Activated CD4-positive, alpha-beta memory T cell treated with anti-CD3 and anti-CD28 coated beads, Interleukin-2, amount 10 ng/mL, durations not matched to agents 7 days and 5 days (primary cell): ENCODE results near the gene B4GALNT4. TPM values are rescaled to one million over a fixed set of nuclear protein-coding genes. Genes with fewer than 3 reads are reported as not detected.
"Not testable (repeated sequence)": the region's sequence is repeated elsewhere in the genome, so short reads cannot be mapped to it uniquely, and the experiment has no call there.

Experiments
- CTCF ChIA-PET: fragments of 350-600 bp; sonication (Branson Sonifier 250); formaldehyde crosslinking; loops from one replicate; lab custom pipeline; 2021; ENCODE audit warnings: antibody characterized with exemption, inconsistent platforms; lab: Charles Lee
- POLR2A ChIA-PET: fragments of 350-600 bp; sonication (Branson Sonifier 250); formaldehyde crosslinking; loops from one replicate; lab custom pipeline; 2021; ENCODE audit warnings: antibody characterized with exemption; lab: Charles Lee
- DNase-seq: peaks from one replicate; pipeline ENCODE4 v3.0.0-alpha.2; 2020
- H3K27ac Mint-ChIP-seq: one replicate; pipeline ENCODE4 v1.8.0; 2021; ENCODE audit warnings: mild to moderate bottlenecking, mixed read lengths
- H3K27me3 Mint-ChIP-seq: one replicate; pipeline ENCODE4 v1.8.0; 2021; ENCODE audit warnings: mixed read lengths
- H3K36me3 Mint-ChIP-seq: one replicate; pipeline ENCODE4 v1.8.0; 2021; ENCODE audit warnings: low read depth, mixed read lengths
- H3K4me1 Mint-ChIP-seq: one replicate; pipeline ENCODE4 v1.8.0; 2021; ENCODE audit warnings: mixed read lengths
- H3K4me3 Mint-ChIP-seq: one replicate; pipeline ENCODE4 v1.8.0; 2021; ENCODE audit warnings: mild to moderate bottlenecking, mixed read lengths
- H3K9me3 Mint-ChIP-seq: one replicate; pipeline ENCODE4 v1.8.0; 2021; ENCODE audit warnings: mixed read lengths
- total RNA-seq, 2 experiments: library from RNA; stranded (reverse); gene quantifications; one replicate each; pipeline ENCODE4 v1.2.3, GENCODE V29; 2021

Gene B4GALNT4
- total RNA-seq, 2 experiments from 2014 or later = 0.23 to 0.53 TPM

DNA sequence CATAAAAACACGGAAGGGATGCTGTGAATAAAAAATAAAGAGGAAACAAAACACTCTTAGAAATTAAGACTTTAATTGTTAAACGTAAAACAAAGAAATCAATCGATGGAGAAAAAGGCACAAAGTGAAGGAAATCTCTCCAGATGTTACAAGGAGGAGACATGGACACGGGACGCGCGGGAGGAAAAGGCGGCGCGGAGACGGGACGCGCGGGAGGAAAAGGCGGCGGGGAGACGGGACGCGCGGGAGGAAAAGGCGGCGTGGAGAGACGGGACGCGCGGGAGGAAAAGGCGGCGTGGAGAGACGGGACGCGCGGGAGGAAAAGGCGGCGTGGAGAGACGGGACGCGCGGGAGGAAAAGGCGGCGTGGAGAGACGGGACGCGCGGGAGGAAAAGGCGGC is 55.5 kb downstream of the B4GALNT4 start:
- H3K27ac Mint-ChIP-seq, POLR2A ChIA-PET, H3K4me1 Mint-ChIP-seq, H3K9me3 Mint-ChIP-seq, CTCF ChIA-PET, DNase-seq, H3K4me3 Mint-ChIP-seq, H3K27me3 Mint-ChIP-seq, H3K36me3 Mint-ChIP-seq: not testable (repeated sequence)

DNA sequence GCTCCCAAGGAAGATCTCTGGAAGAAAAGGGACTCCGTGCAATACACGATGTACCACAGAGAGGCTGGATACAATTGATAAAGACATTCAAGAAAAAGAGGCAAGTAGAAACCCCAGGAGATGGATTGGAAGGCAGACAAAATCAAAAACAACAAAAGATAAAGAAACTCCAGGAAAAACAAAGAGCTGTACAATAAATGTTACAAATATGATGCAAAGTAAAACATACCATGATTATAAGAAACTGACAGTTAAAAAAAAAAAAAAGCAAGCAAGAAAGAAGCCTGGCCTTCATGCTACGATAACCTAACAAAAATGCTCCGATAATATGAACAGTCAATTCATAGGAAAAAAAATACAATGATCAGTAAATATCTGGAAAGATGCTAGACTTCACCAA is 56.0 kb downstream of the B4GALNT4 start:
- ChIA-PET CTCF (no interaction called here), POLR2A (interaction anchor here (1.3 kb wide), 1 partner anchor 9 kb away, joined by 7 read pairs; no protein-coding TSS in a partner anchor)
- no peaks in the 10 kb centered on the region for H3K9me3 Mint-ChIP-seq
- H3K4me1 Mint-ChIP-seq = no peaks in the 10 kb centered on the region
- peaks cover 5% of the 10 kb centered on the region for H3K36me3 Mint-ChIP-seq
- H3K27ac Mint-ChIP-seq = no peak overlapping the region
- H3K4me3 Mint-ChIP-seq = no peak overlapping the region
- H3K27me3 Mint-ChIP-seq = no peaks in the 10 kb centered on the region
- DNase-seq = no peak

DNA sequence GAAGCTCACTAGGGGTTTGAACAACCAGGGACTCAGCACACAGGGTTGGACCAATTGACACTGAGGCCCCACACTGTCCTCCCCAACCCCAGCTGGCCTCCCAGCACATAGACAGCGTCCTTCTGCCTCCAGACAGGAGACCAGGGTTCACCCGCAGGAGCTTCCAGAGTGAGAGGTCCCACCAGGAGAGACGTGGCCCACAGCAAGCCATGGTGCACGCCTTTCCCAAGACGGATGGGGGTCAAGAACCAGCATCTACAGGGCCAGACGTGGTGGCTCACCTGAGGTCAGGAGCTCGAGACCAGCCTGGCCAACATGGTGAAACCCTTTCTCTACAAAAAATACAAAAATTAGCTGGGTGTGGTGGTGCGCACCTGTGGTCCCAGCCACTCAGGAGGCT is 57.6 kb downstream of the B4GALNT4 start:
- Mint-ChIP-seq H3K36me3 (peaks cover 5% of the 10 kb centered on the region), H3K9me3 (no peaks in the 10 kb centered on the region), H3K4me3 (no peak overlapping the region), H3K27ac (no peak overlapping the region), H3K4me1 (no peaks in the 10 kb centered on the region), H3K27me3 (no peaks in the 10 kb centered on the region)
- CTCF ChIA-PET = no interaction called here
- POLR2A ChIA-PET = interaction anchor here (1.0 to 1.9 kb wide), 3 partner anchors 10 to 21 kb away, joined by 3 to 7 read pairs (median 5); no protein-coding TSS in a partner anchor
- DNase-seq = no peak

DNA sequence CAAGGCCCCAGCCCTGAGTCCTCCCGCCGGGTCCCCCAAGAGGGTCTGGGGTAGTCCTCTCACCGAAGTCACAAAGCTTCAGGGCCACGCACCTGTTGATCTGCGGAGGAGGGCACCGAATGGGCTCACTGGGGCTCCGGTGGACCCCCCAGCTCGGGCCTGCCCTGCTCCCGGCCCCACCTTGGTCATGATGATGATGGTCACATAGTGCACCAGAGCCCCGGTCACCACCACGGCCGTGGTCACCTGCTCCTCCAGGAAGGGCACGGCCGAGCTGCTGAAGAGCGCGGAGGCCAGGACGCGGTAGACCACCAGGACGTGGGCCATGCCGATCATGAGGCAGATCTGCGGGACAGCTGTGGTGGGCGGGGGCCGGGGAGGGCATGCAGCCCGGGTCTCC is 59.0 kb downstream of the B4GALNT4 start:
- Mint-ChIP-seq H3K4me1 (no peaks in the 10 kb centered on the region), H3K4me3 (no peak overlapping the region), H3K27ac (no peak overlapping the region), H3K27me3 (no peaks in the 10 kb centered on the region), H3K9me3 (no peaks in the 10 kb centered on the region), H3K36me3 (peaks cover 9% of the 10 kb centered on the region)
- DNase-seq = no peak
- ChIA-PET POLR2A (interaction anchor here (1.9 kb wide), 1 partner anchor 12 kb away, joined by 5 read pairs; no protein-coding TSS in a partner anchor), CTCF (no interaction called here)

DNA sequence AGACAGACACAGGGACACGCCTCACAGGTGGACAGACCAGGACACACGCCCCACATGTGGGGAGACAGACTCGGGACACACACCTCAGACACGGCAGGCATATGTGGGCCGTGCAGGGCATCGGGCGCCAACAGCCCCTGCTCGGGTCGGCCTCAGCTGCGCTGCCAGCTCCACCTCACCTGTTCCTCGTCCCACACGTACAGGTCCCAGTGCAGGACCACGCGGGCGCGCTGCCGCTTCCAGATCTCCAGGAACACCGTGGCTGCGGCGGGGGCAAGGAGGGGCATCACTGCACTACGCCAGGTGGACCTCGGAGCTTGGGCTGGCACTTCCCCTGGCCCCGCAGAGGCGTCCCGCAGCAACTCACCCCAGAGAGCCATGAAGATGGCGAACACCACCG is 60.1 kb downstream of the B4GALNT4 start:
- no peak overlapping the region for H3K4me3 Mint-ChIP-seq
- H3K36me3 Mint-ChIP-seq = peaks cover 9% of the 10 kb centered on the region
- H3K9me3 Mint-ChIP-seq = no peaks in the 10 kb centered on the region
- H3K27ac Mint-ChIP-seq = no peak overlapping the region
- no peak for DNase-seq
- ChIA-PET POLR2A (no interaction called here), CTCF (no interaction called here)
- no peaks in the 10 kb centered on the region for H3K4me1 Mint-ChIP-seq
- H3K27me3 Mint-ChIP-seq = no peaks in the 10 kb centered on the region

DNA sequence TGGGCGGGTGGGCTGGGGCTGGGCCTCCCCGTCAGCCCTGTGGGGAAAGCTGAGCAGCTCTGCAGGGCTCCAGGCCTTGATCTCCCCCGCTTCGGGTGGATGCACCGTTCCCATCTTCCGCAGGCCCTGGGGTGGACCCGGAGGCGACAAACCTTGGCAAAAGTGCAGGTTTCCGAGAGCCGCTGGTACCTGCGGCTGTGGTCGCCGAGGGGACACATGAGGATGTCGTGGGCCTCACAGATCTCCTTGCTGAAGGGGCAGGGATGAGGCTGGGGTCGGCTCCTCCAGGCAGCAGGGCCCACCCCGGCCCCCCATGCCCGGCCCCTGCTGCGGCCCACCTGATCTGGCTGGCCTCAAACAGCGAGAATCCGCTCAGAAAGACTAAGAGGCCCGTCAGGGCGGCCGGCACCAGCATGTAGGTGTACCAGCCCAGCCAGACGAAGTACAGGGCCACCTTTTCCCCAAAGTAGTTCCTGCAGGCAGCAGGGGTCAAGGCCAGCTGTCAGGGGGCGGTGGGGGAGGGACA is 60.7 kb downstream of the B4GALNT4 start:
- Mint-ChIP-seq H3K9me3 (no peaks in the 10 kb centered on the region), H3K27me3 (no peaks in the 10 kb centered on the region), H3K27ac (no peak overlapping the region), H3K4me1 (no peaks in the 10 kb centered on the region), H3K36me3 (peaks cover 9% of the 10 kb centered on the region), H3K4me3 (no peak overlapping the region)
- CTCF ChIA-PET = no interaction called here
- POLR2A ChIA-PET = no interaction called here
- DNase-seq = no peak

Other genes starting within 250 kb of the B4GALNT4 start
- gene SCGB1C1, start 176.4 kb upstream of the B4GALNT4 start, total RNA-seq = not detected
- 10 to 100 TPM; 39.3 to 44.5 TPM for gene BET1L, start 162.1 kb upstream of the B4GALNT4 start, total RNA-seq
- gene RIC8A, start 161.8 kb upstream of the B4GALNT4 start, total RNA-seq = 100 to 1,000 TPM in 1 of 2 experiments, 10 to 100 TPM in 1; 98.7 to 103 TPM
- gene SIRT3, start 133.2 kb upstream of the B4GALNT4 start, total RNA-seq = 10 to 100 TPM; 11.6 to 16.3 TPM
- gene PSMD13, start 132.5 kb upstream of the B4GALNT4 start, total RNA-seq = 100 to 1,000 TPM; 156 to 160 TPM
- gene NLRP6, start 91.1 kb upstream of the B4GALNT4 start, total RNA-seq = 1 to 10 TPM; 2.5 TPM
- 100 to 1,000 TPM; 113 to 117 TPM for gene PGGHG, start 80.4 kb upstream of the B4GALNT4 start, total RNA-seq
- not detected for gene IFITM5, start 70.0 kb upstream of the B4GALNT4 start, total RNA-seq
- 1,000 to 10,000 TPM; 1,637 to 1,643 TPM for gene IFITM2, start 61.7 kb upstream of the B4GALNT4 start, total RNA-seq
- gene IFITM1, start 55.5 kb upstream of the B4GALNT4 start, total RNA-seq = 1,000 to 10,000 TPM; 1,010 to 1,055 TPM
- gene IFITM3, start 48.6 kb upstream of the B4GALNT4 start, total RNA-seq = 10 to 100 TPM; 52.3 to 58.8 TPM
- not detected for gene PKP3, start 24.7 kb downstream of the B4GALNT4 start, total RNA-seq
- gene SIGIRR, start 45.5 kb downstream of the B4GALNT4 start, total RNA-seq = 100 to 1,000 TPM; 170 to 178 TPM
- gene ANO9, start 72.5 kb downstream of the B4GALNT4 start, total RNA-seq = 10 to 100 TPM; 69.2 to 73.5 TPM
- 10 to 100 TPM; 20.1 to 21.5 TPM for gene PTDSS2, start 80.8 kb downstream of the B4GALNT4 start, total RNA-seq
- gene RNH1, start 137.7 kb downstream of the B4GALNT4 start, total RNA-seq = 100 to 1,000 TPM; 109 to 117 TPM
- gene HRAS, start 166.1 kb downstream of the B4GALNT4 start, total RNA-seq = 10 to 100 TPM; 45.1 to 52.5 TPM
- gene LRRC56, start 168.0 kb downstream of the B4GALNT4 start, total RNA-seq = 1 to 10 TPM; 2.2 to 2.5 TPM
- 1 to 10 TPM; 2.5 to 3.2 TPM for gene LMNTD2, start 191.2 kb downstream of the B4GALNT4 start, total RNA-seq
- 10 to 100 TPM; 32.7 to 32.8 TPM for gene RASSF7, start 191.5 kb downstream of the B4GALNT4 start, total RNA-seq
- gene PHRF1, start 207.0 kb downstream of the B4GALNT4 start, total RNA-seq = 10 to 100 TPM; 38.7 to 39.1 TPM
- 100 to 1,000 TPM; 220 to 221 TPM for gene IRF7, start 246.5 kb downstream of the B4GALNT4 start, total RNA-seq